Panc1 (cell line): ENCODE results near the gene PCTP.

Source experiments
- CTCF ChIP-seq: fragments of 450-650 bp; IDR thresholded peaks from 2 replicates; pipeline ENCODE4 v1.5.1; 2017; ENCODE audit warnings: mild to moderate bottlenecking
- POLR2AphosphoS5 ChIP-seq: IDR thresholded peaks from 2 replicates; pipeline ENCODE4 v1.6.1; 2012; ENCODE audit warnings: mild to moderate bottlenecking, low read depth, low read length, moderate library complexity
- REST ChIP-seq, 2 experiments: IDR thresholded peaks; 2 replicates each; pipeline ENCODE4 v1.6.1; 2011 to 2012; ENCODE audit warnings: low read depth in 2 of 2, control low read depth in 1 of 2, low read length in 1 of 2, mild to moderate bottlenecking in 1 of 2, moderate library complexity in 1 of 2; ENCODE audit not compliant: insufficient read depth in 1 of 2
- SIN3A ChIP-seq: IDR thresholded peaks from 2 replicates; pipeline ENCODE4 v1.6.1; 2012; ENCODE audit warnings: low read depth, mild to moderate bottlenecking, low read length, moderate library complexity, borderline replicate concordance; ENCODE audit not compliant: insufficient read depth
- TCF7L2 ChIP-seq: IDR thresholded peaks from 2 replicates; pipeline ENCODE4 v1.6.1; 2011; ENCODE audit warnings: mild to moderate bottlenecking, low read depth, low read length, inconsistent platforms

DNA sequence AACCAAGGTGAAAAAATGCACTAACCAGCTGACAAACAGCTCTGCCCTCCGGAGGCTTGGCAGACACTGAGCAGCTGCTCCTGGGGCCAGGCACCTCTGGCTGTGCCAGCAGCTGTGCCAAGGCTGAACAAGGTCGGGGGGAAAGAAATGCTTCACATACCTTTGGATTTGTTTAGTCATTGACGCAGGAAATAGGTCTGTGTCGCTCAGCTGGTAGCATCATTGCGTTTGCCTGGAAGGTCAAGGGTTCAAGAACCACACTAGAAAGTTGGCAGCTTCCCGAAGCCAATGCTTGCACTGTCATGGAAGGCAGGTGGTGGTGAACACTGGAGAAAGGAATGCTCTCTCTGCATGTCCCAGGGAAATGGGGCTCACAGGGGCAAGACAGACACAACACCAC lies 63.5 kb downstream of the PCTP start:
- TF ChIP-seq CTCF (no peak), POLR2AphosphoS5 (no peak), SIN3A (no peak), REST (IDR thresholded peaks at IDR 0.05; ENCODE audit: insufficient read depth in 1 of 2, low read depth in 2 of 2, low read length in 1 of 2) (no peak), TCF7L2 (no peak)
